HG03175 (cell line): ENCODE measurements around the gene TRPM7.
"Not testable (repeated sequence)": the region's sequence is repeated elsewhere in the genome, so short reads cannot be mapped to it uniquely, and the experiment has no call there.

ENCODE experiments used
- ATAC-seq: cut with Tn5 transposase; IDR thresholded peaks from one replicate; pipeline ENCODE4 v1.9.1; 2021; ENCODE audit warnings: mild to moderate bottlenecking, moderate library complexity; ENCODE audit not compliant: unreplicated experiment

Gene TRPM7

DNA sequence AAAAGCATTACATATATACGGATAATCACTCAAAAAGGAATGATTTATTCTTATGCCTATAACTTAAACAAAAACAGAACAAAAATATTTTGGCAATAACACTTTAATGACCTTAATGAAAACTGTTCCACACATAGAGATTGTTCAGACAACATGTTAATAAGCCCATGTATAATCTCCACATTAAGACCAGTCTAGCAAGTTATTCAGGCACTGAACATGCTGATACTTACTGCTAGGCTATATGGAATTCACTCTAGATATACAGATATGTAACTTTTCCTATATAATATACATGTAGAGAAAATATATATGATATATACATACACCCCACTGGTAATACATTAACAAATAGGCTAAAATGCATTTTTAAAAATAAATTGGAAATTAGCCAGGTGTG, 96.3 kb downstream of the TRPM7 start:
- ATAC-seq = no peak

DNA sequence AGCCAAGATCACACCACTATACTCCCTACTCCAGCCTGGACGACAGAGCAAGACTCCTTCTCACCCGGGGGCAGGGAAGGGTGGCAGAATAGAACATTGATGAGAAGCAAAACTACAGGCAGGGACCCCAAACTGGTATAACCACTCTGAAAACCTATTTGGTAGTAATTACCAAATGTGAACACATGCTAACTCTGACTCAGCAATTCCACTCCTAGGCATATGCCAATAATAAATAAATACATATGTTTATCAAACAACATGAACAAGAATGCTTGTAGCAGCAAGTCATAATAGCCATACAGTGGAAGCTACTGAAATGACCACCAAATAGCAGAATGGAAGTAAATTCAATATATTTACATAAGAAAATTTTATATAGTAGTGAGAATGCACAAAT, 109.1 kb downstream of the TRPM7 start:
- ATAC-seq = no peak

DNA sequence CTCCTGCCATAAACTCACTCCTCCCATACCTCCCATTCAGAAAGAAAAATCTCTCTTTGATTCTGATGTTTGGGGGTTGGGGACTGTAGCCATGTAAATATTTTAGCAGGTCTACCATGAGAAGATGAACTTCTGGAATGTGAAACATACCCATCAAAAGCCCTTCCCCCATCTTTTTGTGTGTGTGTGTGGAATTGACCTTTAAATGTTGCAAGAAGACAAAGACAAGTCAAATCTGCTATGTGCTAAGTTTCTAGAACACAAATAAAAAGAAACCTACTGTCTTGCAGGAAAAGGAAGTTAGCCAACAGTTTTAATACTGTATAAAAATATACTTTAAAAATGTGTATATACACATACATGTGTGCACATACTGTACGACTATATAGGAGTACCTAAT, 110.4 kb downstream of the TRPM7 start:
- no peak for ATAC-seq

- not testable (repeated sequence) for ATAC-seq
These were observed 112.8 kb downstream of the TRPM7 start for GRCh38 chr15:50573842-50574241.

GRCh38 chr15:50563756-50564155, 122.8 kb downstream of the TRPM7 start:
- no peak for ATAC-seq

- ATAC-seq = no peak
These were observed 123.6 kb downstream of the TRPM7 start for GRCh38 chr15:50562735-50563640.

DNA sequence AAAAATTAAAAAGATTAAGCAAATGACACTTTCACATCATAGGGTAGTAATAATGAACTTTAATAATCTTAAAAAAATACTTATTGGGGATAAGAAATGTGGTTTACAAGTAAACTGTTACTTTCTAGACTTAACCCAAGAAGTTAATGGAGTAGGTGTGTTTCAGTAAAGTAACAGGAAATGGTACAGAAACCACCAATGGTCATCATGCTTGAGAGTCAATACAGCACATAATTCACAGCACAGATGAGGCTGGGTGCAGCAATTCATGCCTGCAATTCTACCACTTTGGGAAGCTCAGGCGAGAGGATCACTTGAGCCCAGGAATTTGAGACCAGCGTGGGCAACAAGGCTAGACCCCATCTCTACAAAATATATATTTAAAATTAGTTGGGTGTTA, 128.6 kb downstream of the TRPM7 start:
- ATAC-seq = peak; percentile 60

DNA sequence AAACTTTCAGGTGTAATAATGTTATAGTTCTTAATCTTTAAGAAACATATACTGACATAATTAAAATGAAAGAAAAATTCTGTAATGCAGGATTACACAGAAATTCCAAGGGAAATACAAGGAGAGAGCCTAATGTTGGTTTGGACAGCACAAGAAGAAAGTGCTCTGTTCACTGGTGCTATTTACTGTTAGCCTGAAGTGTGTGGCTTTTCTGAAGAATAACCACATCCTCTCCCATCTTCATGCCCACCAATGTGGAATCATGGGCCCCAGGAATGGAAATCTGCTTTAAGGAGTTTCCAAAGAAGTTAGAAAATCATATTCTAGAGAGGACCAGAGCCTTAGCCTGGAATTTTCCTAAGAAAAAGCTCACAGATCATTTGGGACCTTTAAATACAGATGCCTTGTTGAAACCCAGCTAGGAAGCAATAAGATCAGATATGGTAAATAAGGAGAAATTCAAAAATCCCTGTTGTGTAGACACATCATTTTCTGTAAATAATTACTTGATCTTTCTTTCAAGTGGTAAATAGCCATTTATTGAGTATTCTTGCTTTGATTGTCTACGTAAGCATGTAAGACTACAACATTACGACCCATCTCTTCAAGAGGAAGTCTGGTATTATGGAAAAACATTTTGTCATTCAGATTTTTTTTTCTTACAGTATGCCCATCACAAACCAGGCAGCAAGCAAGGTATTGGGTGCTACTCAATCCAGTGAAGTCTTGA, 129.8 kb downstream of the TRPM7 start:
- ATAC-seq = no peak

- ATAC-seq = no peak
These were observed 134.4 kb downstream of the TRPM7 start for GRCh38 chr15:50552238-50552637.

GRCh38 chr15:50549326-50549725, 137.3 kb downstream of the TRPM7 start:
- ATAC-seq = no peak

DNA sequence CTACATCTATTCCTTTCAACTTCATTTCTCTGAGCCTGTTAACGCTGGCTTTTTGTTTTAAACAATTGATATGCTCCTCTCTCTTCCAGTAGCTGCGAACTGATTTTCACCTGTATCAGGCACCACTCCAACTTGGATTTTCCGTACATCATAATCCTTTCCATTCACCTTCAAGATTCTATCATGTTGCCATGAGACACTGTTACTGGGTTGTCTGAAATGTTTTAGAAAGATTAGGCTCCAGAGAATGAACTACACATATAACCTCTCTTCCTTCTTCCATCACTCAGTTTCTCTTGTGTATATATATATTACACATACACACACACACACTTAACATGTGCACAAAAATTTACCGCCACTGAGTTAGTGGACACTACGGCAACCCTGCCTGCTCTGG, 140.0 kb downstream of the TRPM7 start, which contains the start of gene USP50:
TSS of gene USP50 (minus strand) at position 101 of the 400 bp plus-strand sequence. CDS start 141 bp downstream, outside the sequence.
- no peak for ATAC-seq

GRCh38 chr15:50544368-50544767, 142.2 kb downstream of the TRPM7 start:
- no peak for ATAC-seq

GRCh38 chr15:50543556-50543955, 143.0 kb downstream of the TRPM7 start:
- no peak for ATAC-seq

- ATAC-seq = no peak
These were observed 143.7 kb downstream of the TRPM7 start for GRCh38 chr15:50542887-50543210.

DNA sequence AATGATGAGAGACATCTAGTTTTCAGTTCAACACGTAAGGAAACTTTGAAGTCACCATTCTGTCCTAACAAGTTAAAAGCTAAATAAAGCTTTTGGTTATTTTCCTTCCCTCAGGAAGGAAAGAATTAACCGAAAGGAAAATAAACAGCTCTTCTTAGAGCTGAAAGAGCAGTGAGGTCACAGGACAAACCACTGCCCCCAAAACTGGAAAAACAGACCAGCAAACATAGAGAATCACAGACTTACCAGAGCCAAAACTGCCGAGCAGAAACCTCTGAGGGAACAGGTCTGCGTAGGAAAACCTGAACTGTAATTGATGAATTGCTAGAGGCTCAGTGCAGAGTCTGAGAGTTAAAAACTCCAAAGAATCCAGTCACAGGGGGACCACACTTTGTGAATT, 154.8 kb downstream of the TRPM7 start:
- ATAC-seq = no peak

GRCh38 chr15:50531163-50531562, 155.4 kb downstream of the TRPM7 start:
- no peak for ATAC-seq

GRCh38 chr15:50523851-50524251, 162.7 kb downstream of the TRPM7 start:
- no peak for ATAC-seq

DNA sequence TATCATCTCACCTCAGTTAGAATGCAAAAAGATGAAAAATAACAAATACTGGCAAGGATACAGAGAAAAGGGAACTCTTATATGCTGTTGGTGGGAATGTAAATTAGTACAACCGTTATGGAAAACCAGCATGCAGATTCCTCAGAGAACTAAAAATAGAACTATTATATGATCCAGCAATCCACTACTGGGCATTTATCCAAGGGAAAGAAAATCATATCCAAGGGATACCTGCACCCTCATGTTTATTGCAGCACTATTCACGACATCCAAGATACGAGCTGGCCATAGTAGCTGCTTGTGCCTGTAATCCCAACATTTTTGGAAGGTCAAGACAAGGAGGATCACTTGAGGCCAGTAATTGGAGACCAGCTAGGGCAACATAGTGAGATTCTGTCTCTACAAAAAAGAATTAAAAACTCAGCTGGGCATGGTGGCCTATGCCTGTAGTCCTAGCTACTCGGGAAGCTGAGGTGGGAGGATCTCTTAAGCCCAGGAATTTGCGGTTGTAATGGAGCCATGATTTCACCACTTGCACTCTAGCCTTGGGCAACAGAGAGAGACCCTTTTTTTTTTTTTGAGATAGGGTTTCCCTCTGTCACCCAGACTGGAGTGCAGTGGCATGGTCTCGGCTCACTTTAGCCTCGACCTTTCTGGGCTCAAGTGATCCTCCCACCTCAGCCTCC, 166.7 kb downstream of the TRPM7 start:
- no peak for ATAC-seq

DNA sequence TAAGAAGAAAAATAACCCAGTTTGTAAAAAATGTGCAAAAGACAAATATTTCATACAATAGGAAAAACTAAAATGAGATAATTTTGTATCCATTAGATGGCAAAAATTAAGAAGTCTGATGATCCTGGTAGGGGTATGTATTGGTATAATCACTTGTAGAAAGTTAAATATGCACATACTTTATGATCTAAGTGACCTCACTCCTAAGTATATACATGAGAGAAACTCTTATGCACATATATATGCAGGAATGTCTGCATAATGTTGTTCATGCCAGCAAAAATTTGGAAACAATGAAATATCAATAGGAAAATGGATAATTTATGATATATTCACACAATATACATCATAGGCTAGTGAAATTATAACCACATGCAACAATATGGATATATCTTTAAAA, 173.6 kb downstream of the TRPM7 start:
- no peak for ATAC-seq
